ENCODE results near the gene FOLR1.
"Not testable (repeated sequence)": the region's sequence is repeated elsewhere in the genome, so short reads cannot be mapped to it uniquely, and the experiment has no call there.

Gene FOLR1

GRCh38 chr11:72188267-72188666 is 3.7 kb upstream of the FOLR1 start:
- in situ Hi-C loops (cut with HindIII; ENCODE audit: low sequenced_read_pairs), result no loop called here
- no peak for TF ChIP-seq CTCF (IDR thresholded peaks at IDR 0.05; ENCODE audit: low read depth, low read length)

GRCh38 chr11:72189455-72190250 is 2.3 kb upstream of the FOLR1 start:
- H3K4me3 ChIP-seq (ENCODE audit: low read depth, low read length), result no peak overlapping the region
- TF ChIP-seq CTCF (IDR thresholded peaks at IDR 0.05; ENCODE audit: low read depth, low read length), result no peak
- no peak for DNase-seq (ENCODE audit: low read depth, low spot score)
- in situ Hi-C loops (cut with HindIII; ENCODE audit: low sequenced_read_pairs), result no loop called here

More at GRCh38 chr11:72188267-72188666, 3.7 kb upstream of the FOLR1 start:
- no peak overlapping the region for H3K4me3 ChIP-seq (ENCODE audit: low read depth, low read length)
- no peak for DNase-seq (ENCODE audit: low read depth, low spot score)

- TF ChIP-seq CTCF (IDR thresholded peaks at IDR 0.05; ENCODE audit: low read depth, low read length), result no peak
- in situ Hi-C loops (cut with HindIII; ENCODE audit: low sequenced_read_pairs), result no loop called here
- no peak for DNase-seq (ENCODE audit: low read depth, low spot score)
- H3K4me3 ChIP-seq (ENCODE audit: low read depth, low read length), result no peak overlapping the region
Observed at GRCh38 chr11:72190631-72191071, 1.3 kb upstream of the FOLR1 start.

GRCh38 chr11:72195518-72196270 is 3.8 kb downstream of the FOLR1 start:
- in situ Hi-C loops (cut with HindIII; ENCODE audit: low sequenced_read_pairs), result no loop called here
- TF ChIP-seq CTCF (IDR thresholded peaks at IDR 0.05; ENCODE audit: low read depth, low read length), result no peak
- no peak for DNase-seq (ENCODE audit: low read depth, low spot score)
- H3K4me3 ChIP-seq (ENCODE audit: low read depth, low read length), result no peak overlapping the region

GRCh38 chr11:72201445-72201844 is 9.5 kb downstream of the FOLR1 start:
- DNase-seq (ENCODE audit: low read depth, low spot score); H3K4me3 ChIP-seq (ENCODE audit: low read depth, low read length); in situ Hi-C loops (cut with HindIII; ENCODE audit: low sequenced_read_pairs): not testable (repeated sequence)

- in situ Hi-C loops (cut with HindIII; ENCODE audit: low sequenced_read_pairs), result no loop called here
- TF ChIP-seq CTCF (IDR thresholded peaks at IDR 0.05; ENCODE audit: low read depth, low read length), result no peak
- no peak for DNase-seq (ENCODE audit: low read depth, low spot score)
- no peak overlapping the region for H3K4me3 ChIP-seq (ENCODE audit: low read depth, low read length)
Observed at GRCh38 chr11:72202571-72202970, 10.6 kb downstream of the FOLR1 start.

- in situ Hi-C loops (cut with HindIII; ENCODE audit: low sequenced_read_pairs), result no loop called here
- no peak overlapping the region for H3K4me3 ChIP-seq (ENCODE audit: low read depth, low read length)
Observed at GRCh38 chr11:72203163-72203562, 11.2 kb downstream of the FOLR1 start.

More at GRCh38 chr11:72203163-72203562, 11.2 kb downstream of the FOLR1 start:
- DNase-seq (ENCODE audit: low read depth, low spot score), result no peak
- TF ChIP-seq CTCF (IDR thresholded peaks at IDR 0.05; ENCODE audit: low read depth, low read length), result no peak
